Epidermal melanocyte (primary cell): ENCODE measurements around the gene LBX1.

ENCODE experiments used
- DNase-seq: peaks from one replicate; pipeline ENCODE4 v3.0.0; 2011; ENCODE audit warnings: low spot score; ENCODE audit not compliant: insufficient read length

The LBX1 gene

DNA sequence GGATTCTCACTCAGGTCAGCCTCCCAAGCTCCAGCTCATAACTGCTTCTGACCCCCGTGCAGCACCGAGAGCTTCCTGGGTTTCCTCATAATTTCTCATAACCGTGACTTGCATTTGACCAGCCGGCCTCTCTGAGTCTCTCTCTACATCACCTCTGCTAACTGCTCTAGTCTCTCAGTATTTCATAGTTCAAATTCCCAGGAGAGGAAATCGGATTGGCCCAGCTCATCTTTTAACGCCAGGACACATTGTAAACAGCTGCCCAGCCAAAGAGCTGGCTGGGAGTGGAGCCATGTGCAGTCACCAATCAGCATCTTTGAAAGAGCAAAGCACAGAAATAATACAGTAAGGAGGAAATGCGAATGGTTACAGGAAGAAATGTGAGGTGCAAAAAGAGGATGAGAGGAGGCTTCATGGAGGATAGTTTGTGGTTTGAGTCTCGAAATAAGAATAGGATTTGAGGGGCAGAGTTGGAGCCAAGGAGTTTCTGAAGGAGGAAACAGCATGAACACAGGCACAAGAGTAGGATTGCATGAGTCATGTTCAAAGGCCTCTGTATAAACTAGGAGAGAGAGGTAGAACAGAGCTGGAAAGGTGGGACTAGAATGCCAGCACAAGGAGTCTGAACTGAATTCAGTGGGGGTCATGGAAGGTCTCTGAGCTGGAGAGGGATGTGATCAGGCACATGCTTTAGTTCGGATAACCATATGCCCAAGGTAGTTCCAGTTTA, 15.2 kb upstream of the LBX1 start:
- DNase-seq: no peak

DNA sequence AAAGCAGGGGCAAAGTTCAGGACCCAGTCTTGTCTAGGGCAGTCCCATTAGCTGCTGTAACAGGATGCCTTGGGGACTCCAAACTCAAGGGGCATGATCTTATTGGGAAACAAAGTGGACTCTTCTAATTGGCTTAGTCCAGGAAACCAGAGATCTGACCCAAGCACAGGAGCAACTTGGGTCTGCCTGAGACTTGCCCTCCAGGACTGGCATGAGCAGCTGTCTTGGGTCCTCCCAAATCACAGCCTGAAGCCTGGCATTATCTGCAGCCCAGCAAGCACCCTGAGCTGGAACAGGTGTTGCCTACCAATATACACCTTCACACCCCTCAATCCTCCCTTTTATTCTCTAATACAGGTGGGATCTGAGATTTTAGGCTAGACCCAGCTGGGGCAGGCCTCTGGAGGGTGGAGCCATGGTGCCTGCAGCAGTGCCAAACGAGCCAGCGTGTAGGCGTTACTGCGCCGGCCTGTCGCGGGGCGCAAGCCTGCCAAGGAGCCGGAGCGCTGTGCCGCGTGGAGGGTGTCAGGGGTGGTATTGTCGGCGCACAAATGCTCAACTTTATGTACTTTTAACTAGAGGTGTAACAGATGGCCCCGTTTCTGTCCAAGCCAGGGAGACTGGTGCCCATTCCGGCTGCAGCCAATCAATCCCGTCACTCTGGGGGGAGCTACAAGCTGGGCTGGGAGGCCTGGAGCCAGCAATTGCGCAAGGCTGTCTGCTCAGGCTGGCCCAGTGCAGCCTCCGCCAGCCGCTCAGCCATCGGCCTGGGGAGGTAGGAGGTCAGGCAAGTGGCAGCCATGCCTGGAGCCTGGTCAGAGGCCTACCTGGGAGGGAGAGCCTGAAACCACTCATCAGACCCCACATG, 12.8 kb upstream of the LBX1 start:
- DNase-seq: no peak

DNA sequence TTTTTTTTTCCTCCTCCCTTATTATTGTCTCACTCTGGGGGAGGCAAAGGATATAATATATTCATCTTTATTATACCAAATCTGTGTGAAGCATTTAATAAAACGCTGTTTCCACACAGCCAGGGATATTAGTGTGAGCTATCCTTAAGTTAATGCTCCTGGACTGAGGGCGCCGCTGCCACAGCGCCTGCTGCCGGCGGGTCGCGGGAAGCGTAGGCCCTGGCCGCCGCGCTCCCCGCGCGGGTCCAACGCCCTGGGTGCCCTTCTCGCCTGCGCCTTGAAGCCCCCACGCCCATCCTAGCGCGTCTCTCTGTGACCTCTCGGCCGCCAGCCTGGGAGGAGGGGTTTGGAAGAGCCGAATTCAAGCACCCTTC, 9.5 kb upstream of the LBX1 start:
- no peak for DNase-seq

DNA sequence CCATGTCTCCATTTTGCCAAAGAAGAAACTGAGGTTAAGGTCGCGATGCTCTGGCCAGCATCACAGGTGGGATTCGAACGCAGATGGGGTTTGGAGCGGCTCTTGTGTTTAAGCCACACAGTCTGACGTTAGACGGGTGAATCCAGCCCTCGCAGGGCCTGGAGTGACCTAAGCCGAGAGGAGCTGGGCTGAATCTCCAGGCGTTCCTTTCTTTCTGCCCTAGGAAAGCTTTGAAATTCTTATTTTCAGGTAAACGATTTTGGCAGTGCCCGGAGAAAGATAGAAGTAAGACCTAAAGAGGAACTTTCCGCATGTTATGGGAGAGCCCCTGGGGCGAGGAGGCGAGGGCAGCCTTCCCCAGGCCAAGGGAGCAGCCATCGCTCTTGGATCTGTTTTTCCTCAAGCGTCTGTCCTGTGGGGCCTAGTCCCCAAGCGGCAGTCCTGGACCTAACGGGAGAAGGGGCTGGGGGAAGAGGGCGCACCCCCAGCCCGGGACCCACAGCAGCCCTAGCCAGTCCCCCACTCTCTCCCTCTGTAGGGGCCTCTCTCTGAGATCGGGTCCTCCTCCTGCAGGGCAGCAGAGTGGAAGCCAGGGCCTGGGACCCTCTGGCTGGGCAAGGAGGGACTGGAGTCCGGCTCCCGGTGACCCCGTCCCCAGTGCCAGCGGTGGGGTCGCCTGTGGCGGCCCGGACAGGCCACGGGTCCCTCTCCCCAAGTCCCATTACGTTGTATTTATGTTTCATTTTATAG, 8.9 kb upstream of the LBX1 start:
- no peak for DNase-seq

DNA sequence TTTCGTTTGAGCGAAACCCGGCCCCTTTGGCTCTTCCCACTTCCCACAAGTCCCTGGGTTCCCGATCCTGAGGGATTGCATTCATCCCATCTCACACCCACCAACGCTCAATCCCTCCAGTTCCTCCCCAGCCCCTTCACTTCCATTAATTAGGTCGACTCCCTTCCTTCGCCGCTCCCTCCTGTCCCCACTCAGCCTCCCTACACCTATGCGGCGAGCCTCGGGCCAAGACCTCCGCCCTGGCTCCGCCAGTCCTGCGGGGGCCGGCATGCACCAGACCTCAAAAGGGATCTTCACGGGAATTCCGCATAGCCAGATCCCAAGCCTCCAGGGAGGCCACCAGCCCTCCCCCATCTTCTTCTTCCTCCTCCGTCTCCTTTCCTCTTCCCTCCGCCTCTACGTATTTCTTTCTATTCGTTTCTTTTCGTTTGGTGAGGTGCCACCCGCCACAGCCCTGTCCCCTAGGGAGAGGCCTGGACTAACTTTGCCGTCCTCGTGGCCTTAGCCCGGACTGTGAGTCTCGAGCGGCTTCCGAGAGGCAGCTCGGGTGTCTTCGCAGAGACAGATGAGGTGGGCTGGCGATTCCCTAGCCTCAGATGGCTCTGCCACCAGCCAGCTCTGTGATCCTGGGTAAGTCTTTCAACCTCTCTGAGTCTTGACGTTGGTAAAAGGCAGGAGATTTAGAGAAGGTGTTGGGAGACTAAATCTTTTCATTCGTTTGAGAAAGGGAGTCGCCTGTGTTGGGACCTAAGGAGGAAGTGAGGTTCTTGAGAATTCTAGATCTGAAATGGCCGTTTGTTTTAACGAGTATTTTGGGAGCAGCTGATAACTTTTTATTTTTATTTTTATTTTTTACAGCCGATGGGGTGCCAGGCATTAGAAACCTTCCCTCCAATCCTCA, 8.1 kb upstream of the LBX1 start:
- no peak for DNase-seq

DNA sequence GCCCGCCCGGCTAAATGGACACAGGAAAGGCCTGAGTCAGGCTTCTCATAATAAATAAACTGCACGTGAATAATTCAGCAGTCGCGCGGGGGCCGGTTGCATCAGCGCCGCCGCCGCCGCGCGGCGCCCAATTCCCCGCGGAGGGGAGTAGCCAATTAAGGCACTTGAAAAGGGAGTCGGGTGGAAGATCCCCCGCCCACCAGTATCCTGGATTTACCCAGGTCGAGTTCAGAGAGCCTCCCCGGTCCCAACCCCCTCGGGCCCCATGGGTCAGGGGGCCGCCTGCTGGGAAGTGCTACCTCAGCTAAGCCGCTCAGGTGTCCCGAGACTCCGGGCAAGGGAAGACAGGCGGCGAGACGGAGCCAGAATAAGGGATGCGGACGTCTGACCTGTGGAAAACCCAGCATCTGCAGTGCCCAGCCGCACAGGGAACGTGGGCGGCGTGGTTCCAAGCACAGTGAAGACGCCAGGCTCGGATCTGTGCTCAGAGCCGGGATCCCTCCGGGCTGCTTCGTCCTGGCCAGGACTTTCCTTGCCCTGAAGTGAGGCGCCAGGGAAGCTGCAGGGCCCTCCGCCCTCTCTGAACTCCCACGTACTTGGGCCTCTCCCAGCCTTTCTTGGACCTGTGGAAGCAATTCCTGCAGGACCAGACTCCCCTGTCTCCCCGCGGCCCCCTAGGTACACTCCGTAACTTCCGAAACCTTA, 7.3 kb upstream of the LBX1 start:
- no peak for DNase-seq

DNA sequence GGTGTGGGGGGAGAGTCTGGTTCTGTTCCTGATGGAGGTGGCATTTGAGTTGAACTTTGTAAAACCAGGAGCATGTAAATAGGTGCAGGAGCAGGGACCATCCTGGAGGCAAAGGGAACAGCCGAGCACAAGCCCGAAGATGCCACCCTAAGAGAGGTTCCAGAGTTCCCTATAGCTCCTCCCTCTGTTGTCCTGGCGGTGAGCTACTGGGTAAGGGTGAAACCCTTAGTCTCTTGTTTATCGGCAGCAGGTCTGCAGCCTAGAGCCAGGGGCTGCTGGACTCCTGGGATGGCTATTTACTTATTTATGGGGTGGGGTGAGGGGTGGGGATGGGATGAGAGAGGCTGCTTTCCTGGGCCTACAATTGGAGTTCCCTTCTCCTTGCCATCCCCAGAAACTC, 6.5 kb upstream of the LBX1 start:
- DNase-seq: no peak

DNA sequence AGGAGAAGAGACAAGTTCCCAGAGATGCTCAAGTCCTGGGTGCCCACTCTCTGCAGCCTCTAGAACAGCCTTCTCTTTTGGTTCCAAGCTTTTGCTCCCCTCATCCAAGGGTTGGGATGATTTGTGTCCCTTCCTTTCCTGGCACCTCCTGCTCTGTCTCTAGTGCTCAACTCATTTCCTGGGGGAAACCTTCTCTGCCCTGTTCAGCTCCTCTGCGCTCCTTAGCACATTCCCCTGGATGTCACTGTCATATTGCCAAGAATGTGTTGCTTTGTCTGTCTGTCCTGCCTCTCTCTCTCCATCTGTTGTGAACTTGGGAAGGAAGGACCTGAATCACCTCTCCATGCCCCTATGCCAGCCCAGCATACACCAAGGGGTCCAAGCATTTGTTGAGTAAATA, 5.1 kb upstream of the LBX1 start:
- DNase-seq: no peak

DNA sequence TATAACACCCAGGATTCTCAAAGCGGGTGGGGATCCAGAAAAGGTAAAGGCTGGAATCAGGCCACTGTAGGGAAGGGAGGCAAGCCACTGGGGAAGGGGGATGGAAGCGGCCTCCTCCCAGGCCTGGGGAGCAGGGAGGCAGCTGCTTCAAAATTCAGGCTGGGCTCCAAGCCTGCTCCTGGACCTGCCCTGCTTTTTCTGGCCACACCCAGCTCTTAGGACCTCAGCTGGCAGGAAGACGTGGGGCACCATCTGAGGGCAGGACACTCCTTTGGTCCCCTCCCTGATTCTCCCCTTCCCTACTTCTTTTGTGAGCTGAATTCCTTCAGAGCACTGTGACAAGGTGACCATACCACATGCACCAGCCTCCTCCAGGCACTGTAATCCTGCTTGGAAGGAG, 4.6 kb upstream of the LBX1 start:
- no peak for DNase-seq

DNA sequence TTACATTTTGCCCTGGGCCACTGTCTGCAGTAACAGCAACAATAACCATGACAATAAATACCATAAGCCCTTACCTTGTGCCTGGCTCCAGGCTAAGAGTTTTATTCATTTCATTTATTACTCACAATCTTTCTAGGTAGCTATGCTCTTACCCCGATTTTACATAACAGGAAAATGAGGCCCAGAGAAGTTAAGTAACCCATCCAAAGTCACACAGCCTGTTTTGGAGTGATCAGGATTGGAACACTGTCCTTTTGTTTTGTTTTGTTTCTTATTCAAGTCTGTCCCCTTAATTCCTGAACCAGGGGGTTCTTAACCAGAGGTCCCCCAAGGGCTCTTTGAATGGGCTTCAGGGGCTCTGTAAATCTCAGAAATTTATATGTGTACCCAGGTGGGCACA, 4.2 kb upstream of the LBX1 start:
- no peak for DNase-seq

DNA sequence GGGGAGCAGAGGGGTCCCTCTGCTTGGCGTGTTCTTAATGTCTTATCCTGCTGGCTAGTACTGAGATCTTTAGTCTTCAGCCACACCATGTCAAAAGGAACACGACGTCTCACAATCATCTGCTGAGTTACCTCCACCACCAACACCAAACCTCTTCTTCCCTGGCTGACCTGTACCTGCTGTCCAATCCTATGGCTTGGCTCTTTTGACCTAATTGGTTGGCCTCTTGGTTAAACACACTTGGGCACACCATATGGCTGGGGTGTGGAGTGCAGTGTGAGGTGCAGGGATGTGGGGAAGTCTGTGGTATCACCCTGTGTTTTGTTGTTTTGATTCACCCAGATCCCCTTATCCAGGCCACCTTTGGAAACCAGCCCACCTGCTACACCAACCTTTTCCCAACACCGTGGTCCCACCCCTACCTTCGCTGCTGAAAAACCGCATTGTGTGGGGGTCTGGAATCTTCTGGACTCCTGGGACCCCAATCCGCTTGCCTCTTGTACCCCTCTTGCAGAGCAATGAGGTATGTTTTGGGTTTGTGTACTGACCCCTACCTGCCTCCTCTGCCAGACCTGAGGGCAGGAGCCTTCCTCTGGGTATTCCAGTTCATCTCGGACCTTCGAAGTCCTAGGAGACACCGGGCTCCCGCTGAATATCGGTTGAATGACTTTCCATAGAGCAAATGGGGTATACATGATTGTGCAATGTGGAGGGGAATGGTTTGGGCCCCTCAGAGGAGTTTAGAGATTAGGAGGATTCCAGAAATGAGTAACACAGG, 2.8 kb upstream of the LBX1 start:
- DNase-seq: no peak

DNA sequence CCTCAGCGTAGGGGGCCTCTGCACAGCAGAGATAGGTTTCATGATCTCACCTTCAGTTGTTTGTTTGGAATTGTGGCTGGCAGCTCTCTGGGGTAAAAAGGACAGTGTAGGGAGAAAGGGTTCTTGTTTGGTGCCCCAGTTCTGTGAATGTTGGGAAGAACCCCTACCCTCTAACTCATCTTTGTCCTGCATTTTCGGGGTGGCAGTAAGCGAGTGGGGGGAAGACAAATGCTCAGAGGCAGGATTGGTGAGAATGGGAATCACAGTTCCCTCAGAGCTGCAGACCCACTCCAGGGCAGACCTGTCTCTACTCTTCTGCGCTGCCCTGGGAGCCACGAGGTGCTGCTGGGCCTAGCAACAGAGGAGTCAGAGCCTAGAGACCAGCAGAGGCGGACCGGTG, 1.8 kb upstream of the LBX1 start:
- no peak for DNase-seq

DNA sequence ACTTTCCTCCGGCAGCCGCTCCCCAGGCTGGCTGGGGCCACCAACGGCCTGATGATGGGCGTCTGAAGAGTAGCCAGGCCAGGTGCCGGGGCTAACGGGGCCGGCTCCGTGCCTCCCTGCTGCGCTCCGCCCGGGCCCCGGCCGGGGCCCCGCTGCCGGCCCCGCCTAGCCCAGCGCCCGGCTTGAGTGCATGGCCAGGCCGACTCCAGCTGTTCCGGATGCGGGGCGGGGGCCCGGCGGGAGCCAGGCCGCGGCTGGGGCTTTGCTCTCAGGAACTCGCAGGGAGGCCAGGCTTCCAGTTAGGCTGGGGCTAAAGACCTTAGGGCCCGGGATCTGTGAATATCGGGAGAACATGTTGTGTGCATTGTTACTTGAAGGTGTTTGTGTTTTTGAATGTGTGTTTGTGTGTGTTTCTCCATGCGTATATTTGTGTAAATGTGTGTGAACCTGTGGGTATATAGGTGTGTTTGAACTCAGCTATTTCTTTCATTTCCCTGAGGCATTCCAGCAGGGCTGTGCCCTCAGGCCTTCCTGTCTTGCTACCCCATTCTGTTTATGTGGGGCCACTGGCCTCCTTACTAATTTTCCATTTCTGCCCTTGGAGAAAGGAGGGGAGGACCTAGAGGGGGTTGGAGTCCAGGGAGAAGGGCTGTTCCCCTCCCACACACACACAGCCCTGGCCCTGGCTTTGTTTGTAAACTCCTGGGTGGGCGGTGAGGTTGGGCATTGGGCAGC, 1.1 kb upstream of the LBX1 start:
- DNase-seq: peak; percentile 39

DNA sequence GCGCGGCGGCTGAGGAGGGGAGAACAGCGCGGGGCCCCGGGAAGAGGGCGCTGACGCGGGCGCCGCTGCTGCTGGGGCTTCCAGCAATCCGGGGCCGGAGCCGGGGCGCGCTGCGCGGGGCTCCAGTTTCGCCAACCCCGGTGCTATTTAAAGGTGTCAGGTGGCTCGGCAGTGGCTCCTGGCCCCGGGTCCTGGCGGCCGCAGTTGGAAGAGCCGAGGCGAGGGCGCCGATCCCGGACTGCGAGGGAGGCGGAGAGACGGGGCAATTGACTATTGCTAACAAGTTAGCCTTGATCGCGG, 347 bp downstream of the LBX1 start:
- DNase-seq: no peak

DNA sequence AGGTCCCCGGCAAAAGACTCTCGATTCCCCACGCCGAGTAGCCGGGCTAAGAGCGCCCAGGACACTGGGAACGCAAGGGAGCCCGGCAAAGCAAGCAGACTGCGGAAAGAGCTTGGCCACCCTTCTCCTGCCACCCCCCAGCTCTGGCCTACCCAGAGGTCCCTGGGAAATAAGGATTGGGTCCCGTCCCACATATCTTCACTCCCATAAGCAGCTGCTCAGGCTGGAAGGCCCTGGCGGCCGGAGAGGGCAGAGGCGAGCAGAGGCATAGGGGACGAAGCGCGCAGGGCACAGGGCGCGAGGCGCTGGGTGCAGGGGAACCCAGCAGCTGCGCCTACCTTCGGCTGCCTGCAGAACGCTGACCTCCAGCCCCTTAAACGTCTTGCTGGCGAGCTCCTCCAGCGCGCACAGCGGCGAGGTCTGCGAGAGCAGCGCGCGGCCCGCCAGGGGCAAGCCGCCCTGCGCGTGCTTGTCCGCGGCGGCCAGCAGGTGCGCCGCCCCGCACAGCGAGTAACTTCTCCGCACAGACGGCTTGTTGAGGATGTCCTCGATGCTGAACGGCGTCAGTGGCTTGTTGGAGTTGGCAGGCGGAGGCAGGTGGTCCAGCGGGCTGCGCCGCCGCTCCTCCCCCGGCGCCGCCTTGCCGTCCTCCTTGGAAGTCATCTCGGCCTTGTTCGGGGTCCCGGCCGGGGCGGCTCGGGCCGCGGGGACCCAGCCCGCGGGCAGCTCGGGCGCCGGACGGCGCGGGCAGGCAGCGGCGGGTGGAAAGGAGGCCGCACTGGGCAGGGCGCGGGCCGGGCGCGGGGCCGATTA, 904 bp downstream of the LBX1 start:
- DNase-seq: no peak

DNA sequence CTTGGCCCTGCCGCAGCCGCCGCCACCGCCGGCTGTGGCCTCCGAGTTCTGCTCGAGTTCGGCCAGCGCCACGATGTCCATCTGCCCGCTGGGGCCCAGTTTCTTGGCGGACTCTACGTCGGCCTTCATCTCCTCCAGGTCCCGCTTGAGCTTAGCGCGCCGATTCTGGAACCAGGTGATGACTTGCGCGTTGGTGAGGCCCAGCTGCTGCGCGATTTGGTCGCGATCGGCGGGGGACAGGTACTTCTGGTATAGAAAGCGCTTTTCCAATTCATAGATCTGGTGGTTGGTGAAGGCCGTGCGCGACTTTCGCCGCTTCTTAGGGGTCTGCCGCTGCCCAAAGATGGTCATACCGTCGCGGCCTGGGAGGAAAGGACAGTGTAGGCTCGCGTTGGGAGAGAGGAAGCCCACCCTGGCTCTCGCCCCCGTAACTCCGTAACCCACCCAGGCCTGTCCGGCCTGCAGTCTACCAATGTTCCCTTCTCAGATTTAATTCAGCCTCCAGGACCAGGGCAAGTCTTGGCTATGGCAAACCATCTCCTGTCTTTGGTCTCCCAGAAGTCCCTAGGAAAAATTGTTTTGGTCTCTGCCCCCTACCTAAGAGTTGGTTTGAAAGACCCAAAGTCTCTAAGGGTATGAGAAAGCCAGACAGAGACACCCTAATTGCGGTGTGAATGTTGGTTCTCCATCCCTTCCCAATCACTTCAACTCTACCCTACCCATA, 1.7 kb downstream of the LBX1 start:
- DNase-seq: no peak

DNA sequence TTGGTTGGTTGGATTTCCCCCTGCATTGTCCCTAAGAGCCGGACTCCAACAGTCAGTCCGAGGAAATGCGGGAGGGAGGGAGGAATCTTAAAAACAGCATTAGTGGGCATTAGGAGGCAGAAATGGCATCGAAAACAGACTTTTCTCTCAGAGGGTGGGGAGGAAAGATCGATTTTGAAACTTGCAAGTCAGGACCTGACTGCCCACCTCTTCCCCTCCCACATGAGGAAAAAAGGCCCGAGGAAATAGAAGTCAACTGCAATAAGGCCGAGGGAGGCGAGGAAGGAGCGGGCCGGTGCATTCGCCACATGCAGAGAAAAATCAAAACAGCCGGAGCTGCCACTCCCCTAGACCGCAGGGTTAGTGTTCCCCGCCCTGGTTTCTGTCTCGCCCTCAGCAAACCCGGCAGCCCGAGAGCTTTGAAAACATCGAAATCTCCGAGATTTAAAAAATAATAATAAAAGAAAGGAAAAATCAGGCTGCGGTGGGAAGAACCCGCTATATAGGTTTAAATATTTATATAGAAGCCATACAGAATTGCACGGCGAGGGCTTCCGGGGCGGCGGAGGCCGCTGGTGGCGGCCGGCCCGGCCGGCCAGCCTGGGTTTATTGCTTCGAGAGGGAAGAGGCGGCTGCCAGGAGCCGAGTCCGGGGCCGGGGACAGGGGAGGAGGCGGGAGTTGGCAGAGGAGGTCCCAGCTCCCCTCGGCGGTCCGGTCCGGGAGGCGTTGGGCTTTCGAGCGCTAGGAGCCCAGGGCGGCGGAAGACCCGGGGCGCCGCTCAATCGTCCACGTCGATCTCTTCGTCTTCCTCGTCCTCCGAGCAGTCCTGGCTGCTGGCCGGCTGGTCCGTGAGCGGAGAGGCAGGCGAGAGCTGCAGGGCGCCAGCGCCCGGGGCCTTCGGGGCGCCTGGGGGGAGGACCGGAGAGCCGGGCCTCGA, 2.5 kb downstream of the LBX1 start:
- no peak for DNase-seq
